ENCODE data around the gene KLK1.

- TF ChIP-seq CTCF (IDR thresholded peaks at IDR 0.05) (no peak), POLR2A (IDR thresholded peaks at IDR 0.05) (no peak)
These were observed 32.6 kb downstream of the KLK1 start for GRCh38 chr19:50790922-50791467.
